SK-N-SH treated with all-trans-retinoic acid at 6 μM for 48 hours (cell line): ENCODE measurements around the gene PPP1R14B.

ENCODE experiments used
- ATAC-seq: fragments of 200-7000 bp; cut with Tn5 transposase; 3 replicates; pipeline ENCODE4 v1.9.1; 2020; ENCODE audit warnings: mild to moderate bottlenecking, moderate library complexity
- ARNTL ChIP-seq: fragments of 450-650 bp; formaldehyde crosslinking; IDR thresholded peaks from 2 replicates; pipeline ENCODE4 v1.5.0; 2020; ENCODE audit warnings: low read depth, mild to moderate bottlenecking, moderate library complexity, borderline replicate concordance
- CREB5 ChIP-seq: fragments of 250-450 bp; sonication (Bioruptor Pico); IDR thresholded peaks from 2 replicates; pipeline ENCODE4 v1.5.1; 2020; ENCODE audit warnings: low read depth, mild to moderate bottlenecking, moderate library complexity
- CSRNP3 ChIP-seq: fragments of 250-450 bp; sonication (Bioruptor Pico); IDR thresholded peaks from 2 replicates; pipeline ENCODE4 v1.5.1; 2021; ENCODE audit warnings: mild to moderate bottlenecking, moderate library complexity
- OSR1 ChIP-seq: fragments of 250-450 bp; sonication (Bioruptor Pico); IDR thresholded peaks from 2 replicates; pipeline ENCODE4 v1.8.0; 2022; ENCODE audit warnings: moderate library complexity, mild to moderate bottlenecking, inconsistent platforms
- SNAI2 ChIP-seq: fragments of 250-450 bp; sonication (Bioruptor Pico); IDR thresholded peaks from 2 replicates; pipeline ENCODE4 v1.5.0; 2020; ENCODE audit warnings: mild to moderate bottlenecking, moderate library complexity
- TCF4 ChIP-seq: fragments of 250-450 bp; sonication (Bioruptor Pico); IDR thresholded peaks from 2 replicates; pipeline ENCODE4 v1.8.0; 2021; ENCODE audit warnings: mild to moderate bottlenecking, moderate library complexity, borderline replicate concordance
- ZC3H10 ChIP-seq: fragments of 250-450 bp; sonication (Bioruptor Pico); IDR thresholded peaks from 2 replicates; pipeline ENCODE4 v1.5.1; 2021; ENCODE audit warnings: mild to moderate bottlenecking, moderate library complexity
- ZNF565 ChIP-seq: fragments of 450-650 bp; formaldehyde crosslinking; conservative IDR thresholded peaks from 2 replicates; pipeline ENCODE4 v1.5.0; 2020; ENCODE audit warnings: low read depth, mild to moderate bottlenecking, moderate library complexity
- ZNF70 ChIP-seq: fragments of 450-650 bp; formaldehyde crosslinking; IDR thresholded peaks from 2 replicates; pipeline ENCODE4 v1.5.0; 2020; ENCODE audit warnings: mild to moderate bottlenecking, moderate library complexity

Gene PPP1R14B

GRCh38 chr11:64198511-64198910, 48.2 kb downstream of the PPP1R14B start:
- no peak for ATAC-seq
- TF ChIP-seq ZNF70 (CRISPR knock-in tag): no peak
- no peak for TF ChIP-seq ZNF565 (CRISPR knock-in tag)
- no peak for TF ChIP-seq CSRNP3
- no peak for TF ChIP-seq OSR1 (CRISPR knock-in tag)
- TF ChIP-seq ZC3H10 (CRISPR knock-in tag): no peak
- no peak for TF ChIP-seq TCF4 (CRISPR knock-in tag)
- no peak for TF ChIP-seq CREB5 (CRISPR knock-in tag)

GRCh38 chr11:64196626-64197025, 50.1 kb downstream of the PPP1R14B start:
- ATAC-seq: no peak
- TF ChIP-seq ZNF70 (CRISPR knock-in tag) (no peak), ARNTL (CRISPR knock-in tag) (no peak), SNAI2 (no peak)
